GM19467 (cell line): ENCODE results near the gene ZNF609.
"Not testable (repeated sequence)": the region's sequence is repeated elsewhere in the genome, so short reads cannot be mapped to it uniquely, and the experiment has no call there.

Source experiments
- ATAC-seq: cut with Tn5 transposase; IDR thresholded peaks from one replicate; pipeline ENCODE4 v1.9.1; 2021; ENCODE audit warnings: mild to moderate bottlenecking, moderate library complexity; ENCODE audit not compliant: unreplicated experiment

Gene ZNF609

GRCh38 chr15:64618540-64618939, 158.2 kb downstream of the ZNF609 start:
- ATAC-seq, result no peak

- no peak for ATAC-seq
Observed at GRCh38 chr15:64619880-64620839, 159.8 kb downstream of the ZNF609 start.

GRCh38 chr15:64621056-64621455, 160.7 kb downstream of the ZNF609 start:
- ATAC-seq, result no peak

GRCh38 chr15:64622410-64623260, 162.3 kb downstream of the ZNF609 start:
- ATAC-seq, result peak; percentile 63

GRCh38 chr15:64623347-64623996, 163.1 kb downstream of the ZNF609 start:
- ATAC-seq, result no peak

GRCh38 chr15:64624242-64624641, 163.9 kb downstream of the ZNF609 start:
- ATAC-seq, result no peak

GRCh38 chr15:64629063-64629462, 168.7 kb downstream of the ZNF609 start:
- no peak for ATAC-seq

GRCh38 chr15:64630396-64631107, 170.2 kb downstream of the ZNF609 start:
- ATAC-seq, result no peak

- not testable (repeated sequence) for ATAC-seq
Observed at GRCh38 chr15:64632639-64633038, 172.3 kb downstream of the ZNF609 start.

- ATAC-seq, result no peak
Observed at GRCh38 chr15:64633332-64633731, 173.0 kb downstream of the ZNF609 start.

- ATAC-seq, result peak; percentile 54
Observed at GRCh38 chr15:64634027-64634426, 173.6 kb downstream of the ZNF609 start.

- ATAC-seq, result peak; percentile 45
Observed at GRCh38 chr15:64634576-64635498, 174.5 kb downstream of the ZNF609 start.

- ATAC-seq, result no peak
Observed at GRCh38 chr15:64635499-64636495, 175.4 kb downstream of the ZNF609 start.

GRCh38 chr15:64636556-64636955, 176.2 kb downstream of the ZNF609 start:
- ATAC-seq, result no peak

- no peak for ATAC-seq
Observed at GRCh38 chr15:64637412-64637811, 177.0 kb downstream of the ZNF609 start.

GRCh38 chr15:64639744-64640143, 179.4 kb downstream of the ZNF609 start:
- ATAC-seq, result not testable (repeated sequence)

- ATAC-seq, result no peak
Observed at GRCh38 chr15:64640146-64640871, 179.9 kb downstream of the ZNF609 start.
